ENCODE data around the gene TIMM50.

Gene TIMM50

GRCh38 chr19:39479916-39480315, 722 bp upstream of the TIMM50 start:
- Mint-ChIP-seq H3K36me3 (ENCODE audit: low read depth) (peaks cover 28% of the 10 kb centered on the region), H3K4me3 (peak overlapping the region; percentile 96), H3K9me3 (no peaks in the 10 kb centered on the region), H3K4me1 (ENCODE audit: low read depth) (peaks cover 29% of the 10 kb centered on the region), H3K27ac (peak overlapping the region; percentile 88), H3K27me3 (no peaks in the 10 kb centered on the region)

- Mint-ChIP-seq H3K9me3 (no peaks in the 10 kb centered on the region), H3K4me3 (peak overlapping the region; percentile 96), H3K4me1 (ENCODE audit: low read depth) (peaks cover 29% of the 10 kb centered on the region), H3K36me3 (ENCODE audit: low read depth) (peaks cover 22% of the 10 kb centered on the region), H3K27ac (peak overlapping the region; percentile 94), H3K27me3 (no peaks in the 10 kb centered on the region)
These were observed 549 bp downstream of the TIMM50 start for GRCh38 chr19:39481229-39481545.

- peak overlapping the region; percentile 96 for H3K4me3 Mint-ChIP-seq
- no peaks in the 10 kb centered on the region for H3K9me3 Mint-ChIP-seq
- H3K36me3 Mint-ChIP-seq (ENCODE audit: low read depth), result peaks cover 22% of the 10 kb centered on the region
- H3K27ac Mint-ChIP-seq, result peak overlapping the region; percentile 94
- H3K4me1 Mint-ChIP-seq (ENCODE audit: low read depth), result peaks cover 29% of the 10 kb centered on the region
- H3K27me3 Mint-ChIP-seq, result no peaks in the 10 kb centered on the region
These were observed 1.0 kb downstream of the TIMM50 start for GRCh38 chr19:39481676-39482075.

GRCh38 chr19:39483141-39483540, 2.5 kb downstream of the TIMM50 start:
- peak overlapping the region; percentile 33 for H3K4me3 Mint-ChIP-seq
- no peak overlapping the region for H3K27ac Mint-ChIP-seq
- no peaks in the 10 kb centered on the region for H3K27me3 Mint-ChIP-seq
- H3K4me1 Mint-ChIP-seq (ENCODE audit: low read depth), result peaks cover 29% of the 10 kb centered on the region
- H3K9me3 Mint-ChIP-seq, result no peaks in the 10 kb centered on the region
- H3K36me3 Mint-ChIP-seq (ENCODE audit: low read depth), result peaks cover 30% of the 10 kb centered on the region

- Mint-ChIP-seq H3K9me3 (no peaks in the 10 kb centered on the region), H3K4me3 (no peak overlapping the region), H3K4me1 (ENCODE audit: low read depth) (no peaks in the 10 kb centered on the region), H3K27ac (no peak overlapping the region), H3K27me3 (no peaks in the 10 kb centered on the region), H3K36me3 (ENCODE audit: low read depth) (peaks cover 28% of the 10 kb centered on the region)
These were observed 9.1 kb downstream of the TIMM50 start for GRCh38 chr19:39489756-39490155.

- Mint-ChIP-seq H3K36me3 (ENCODE audit: low read depth) (peaks cover 18% of the 10 kb centered on the region), H3K9me3 (no peaks in the 10 kb centered on the region), H3K27ac (no peak overlapping the region), H3K4me1 (ENCODE audit: low read depth) (no peaks in the 10 kb centered on the region), H3K4me3 (no peak overlapping the region), H3K27me3 (peaks cover 9% of the 10 kb centered on the region)
These were observed 11.6 kb downstream of the TIMM50 start for GRCh38 chr19:39492225-39492624.

GRCh38 chr19:39492788-39493187, 12.2 kb downstream of the TIMM50 start:
- Mint-ChIP-seq H3K27me3 (peaks cover 13% of the 10 kb centered on the region), H3K27ac (no peak overlapping the region), H3K4me3 (no peak overlapping the region), H3K36me3 (ENCODE audit: low read depth) (peaks cover 16% of the 10 kb centered on the region), H3K4me1 (ENCODE audit: low read depth) (no peaks in the 10 kb centered on the region), H3K9me3 (no peaks in the 10 kb centered on the region)

GRCh38 chr19:39494661-39495060, 14.0 kb downstream of the TIMM50 start:
- Mint-ChIP-seq H3K27ac (no peak overlapping the region), H3K4me3 (no peak overlapping the region), H3K36me3 (ENCODE audit: low read depth) (peaks cover 4% of the 10 kb centered on the region), H3K27me3 (peaks cover 26% of the 10 kb centered on the region), H3K4me1 (ENCODE audit: low read depth) (peaks cover 13% of the 10 kb centered on the region), H3K9me3 (no peaks in the 10 kb centered on the region)

GRCh38 chr19:39496063-39496462, 15.4 kb downstream of the TIMM50 start:
- peaks cover 16% of the 10 kb centered on the region for H3K4me1 Mint-ChIP-seq (ENCODE audit: low read depth)
- H3K9me3 Mint-ChIP-seq, result no peaks in the 10 kb centered on the region
- no peak overlapping the region for H3K27ac Mint-ChIP-seq
- peaks cover 39% of the 10 kb centered on the region for H3K27me3 Mint-ChIP-seq
- H3K36me3 Mint-ChIP-seq (ENCODE audit: low read depth), result no peaks in the 10 kb centered on the region
- no peak overlapping the region for H3K4me3 Mint-ChIP-seq

GRCh38 chr19:39497701-39497995, 17.0 kb downstream of the TIMM50 start:
- Mint-ChIP-seq H3K27me3 (peaks cover 46% of the 10 kb centered on the region), H3K9me3 (no peaks in the 10 kb centered on the region), H3K27ac (no peak overlapping the region), H3K36me3 (ENCODE audit: low read depth) (no peaks in the 10 kb centered on the region), H3K4me1 (ENCODE audit: low read depth) (peaks cover 16% of the 10 kb centered on the region), H3K4me3 (no peak overlapping the region)

- H3K27me3 Mint-ChIP-seq, result peaks cover 48% of the 10 kb centered on the region
These were observed 17.6 kb downstream of the TIMM50 start for GRCh38 chr19:39497996-39498797.

GRCh38 chr19:39498798-39499642, 18.4 kb downstream of the TIMM50 start, which contains the start of gene DLL3:
DLL3 (plus strand) TSS chr19:39498947; CDS start chr19:39498975, 28 bp downstream.
- Mint-ChIP-seq H3K27me3 (peaks cover 56% of the 10 kb centered on the region), H3K27ac (peak within 1 kb of the TSS; percentile 67), H3K4me3 (peak within 1 kb of the TSS; percentile 77), H3K9me3 (no peaks in the 10 kb centered on the region), H3K4me1 (ENCODE audit: low read depth) (peaks cover 21% of the 10 kb centered on the region), H3K36me3 (ENCODE audit: low read depth) (no peaks in the 10 kb centered on the region)

More at GRCh38 chr19:39497996-39498797, 17.6 kb downstream of the TIMM50 start:
- peak overlapping the region; percentile 67 for H3K27ac Mint-ChIP-seq
- peaks cover 19% of the 10 kb centered on the region for H3K4me1 Mint-ChIP-seq (ENCODE audit: low read depth)
- H3K36me3 Mint-ChIP-seq (ENCODE audit: low read depth), result no peaks in the 10 kb centered on the region
- H3K4me3 Mint-ChIP-seq, result peak overlapping the region; percentile 77
- H3K9me3 Mint-ChIP-seq, result no peaks in the 10 kb centered on the region

- H3K4me3 Mint-ChIP-seq, result peak overlapping the region; percentile 53
- peaks cover 21% of the 10 kb centered on the region for H3K4me1 Mint-ChIP-seq (ENCODE audit: low read depth)
- no peaks in the 10 kb centered on the region for H3K36me3 Mint-ChIP-seq (ENCODE audit: low read depth)
- no peaks in the 10 kb centered on the region for H3K9me3 Mint-ChIP-seq
- H3K27me3 Mint-ChIP-seq, result peaks cover 65% of the 10 kb centered on the region
- H3K27ac Mint-ChIP-seq, result no peak overlapping the region
These were observed 19.3 kb downstream of the TIMM50 start for GRCh38 chr19:39499932-39500331.

GRCh38 chr19:39500543-39500942, 19.9 kb downstream of the TIMM50 start:
- Mint-ChIP-seq H3K36me3 (ENCODE audit: low read depth) (no peaks in the 10 kb centered on the region), H3K4me3 (no peak overlapping the region), H3K27ac (no peak overlapping the region), H3K27me3 (peaks cover 66% of the 10 kb centered on the region), H3K9me3 (no peaks in the 10 kb centered on the region), H3K4me1 (ENCODE audit: low read depth) (peaks cover 21% of the 10 kb centered on the region)

- Mint-ChIP-seq H3K4me1 (ENCODE audit: low read depth) (peaks cover 23% of the 10 kb centered on the region), H3K4me3 (no peak overlapping the region), H3K36me3 (ENCODE audit: low read depth) (no peaks in the 10 kb centered on the region), H3K27me3 (peaks cover 70% of the 10 kb centered on the region), H3K9me3 (no peaks in the 10 kb centered on the region), H3K27ac (no peak overlapping the region)
These were observed 20.7 kb downstream of the TIMM50 start for GRCh38 chr19:39501340-39501739.

Measured in stimulated activated naive CD8-positive, alpha-beta T cell treated with anti-CD3 and anti-CD28 coated beads, Interleukin-15, Interleukin-2, amounts not matched to agents 100 ng/mL and 50 ng/mL, for 24 hours (primary cell).